Amniotic epithelial cell (primary cell): ENCODE results near the gene MYOD1.

Source experiments
- DNase-seq: peaks from one replicate; pipeline ENCODE4 v3.0.0-alpha.2; 2010; ENCODE audit warnings: low read depth

The MYOD1 gene

DNA sequence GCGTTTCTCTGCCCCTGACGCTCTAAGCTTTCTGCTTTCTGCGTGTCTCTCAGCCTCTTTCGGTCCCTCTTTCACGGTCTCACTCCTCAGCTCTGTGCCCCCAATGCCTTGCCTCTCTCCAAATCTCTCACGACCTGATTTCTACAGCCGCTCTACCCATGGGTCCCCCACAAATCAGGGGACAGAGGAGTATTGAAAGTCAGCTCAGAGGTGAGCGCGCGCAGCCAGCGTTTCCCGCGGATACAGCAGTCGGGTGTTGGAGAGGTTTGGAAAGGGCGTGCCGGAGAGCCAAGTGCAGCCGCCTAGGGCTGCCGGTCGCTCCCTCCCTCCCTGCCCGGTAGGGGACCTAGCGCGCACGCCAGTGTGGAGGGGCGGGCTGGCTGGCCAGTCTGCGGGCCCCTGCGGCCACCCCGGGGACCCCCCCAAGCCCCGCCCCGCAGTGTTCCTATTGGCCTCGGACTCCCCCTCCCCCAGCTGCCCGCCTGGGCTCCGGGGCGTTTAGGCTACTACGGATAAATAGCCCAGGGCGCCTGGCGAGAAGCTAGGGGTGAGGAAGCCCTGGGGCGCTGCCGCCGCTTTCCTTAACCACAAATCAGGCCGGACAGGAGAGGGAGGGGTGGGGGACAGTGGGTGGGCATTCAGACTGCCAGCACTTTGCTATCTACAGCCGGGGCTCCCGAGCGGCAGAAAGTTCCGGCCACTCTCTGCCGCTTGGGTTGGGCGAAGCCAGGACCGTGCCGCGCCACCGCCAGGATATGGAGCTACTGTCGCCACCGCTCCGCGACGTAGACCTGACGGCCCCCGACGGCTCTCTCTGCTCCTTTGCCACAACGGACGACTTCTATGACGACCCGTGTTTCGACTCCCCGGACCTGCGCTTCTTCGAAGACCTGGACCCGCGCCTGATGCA, at the start of gene MYOD1:
Gene MYOD1, plus strand, starts transcription at position 544 of the 910 bp plus-strand sequence. Its CDS starts 212 bp downstream, at position 756.
- no peak for DNase-seq

DNA sequence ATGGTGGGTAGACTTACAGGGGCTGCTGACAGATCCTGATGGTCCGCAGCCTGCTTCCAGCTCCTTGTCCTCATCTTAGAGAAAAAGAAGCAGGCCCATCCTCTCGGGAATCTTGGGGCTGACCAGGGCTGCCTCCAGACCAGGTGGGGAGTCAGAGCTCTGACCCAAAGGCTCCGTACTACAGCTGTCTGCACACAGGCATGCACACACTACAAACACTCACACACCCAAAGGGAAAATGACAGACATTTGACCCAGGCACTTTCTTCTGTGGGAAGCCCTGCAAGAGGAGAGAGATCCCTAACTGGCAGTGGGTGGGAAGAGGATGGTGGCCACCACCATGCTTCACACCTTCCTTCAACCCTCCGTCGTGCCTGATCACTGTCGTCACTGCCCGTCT, 46.9 kb upstream of the MYOD1 start:
- DNase-seq, result no peak

DNA sequence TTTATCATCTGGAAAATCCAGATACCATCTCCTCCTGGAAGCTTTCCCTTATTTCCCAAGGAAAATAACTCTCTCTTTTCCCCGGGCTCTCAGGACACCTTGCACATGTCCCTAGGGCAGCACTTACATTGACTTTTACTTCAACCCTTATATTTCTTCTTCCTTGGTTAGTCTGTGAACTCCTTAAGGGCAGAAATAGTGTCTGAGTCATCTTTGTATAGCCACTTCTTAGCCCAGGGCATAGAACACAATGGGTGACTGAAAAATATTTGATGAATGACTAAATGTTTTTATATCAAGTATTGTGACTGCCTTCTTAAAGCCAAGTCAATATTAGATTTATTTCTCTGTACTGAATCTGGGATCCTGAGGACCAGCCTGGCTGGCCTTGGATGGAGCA, 45.4 kb upstream of the MYOD1 start:
- DNase-seq, result no peak

DNA sequence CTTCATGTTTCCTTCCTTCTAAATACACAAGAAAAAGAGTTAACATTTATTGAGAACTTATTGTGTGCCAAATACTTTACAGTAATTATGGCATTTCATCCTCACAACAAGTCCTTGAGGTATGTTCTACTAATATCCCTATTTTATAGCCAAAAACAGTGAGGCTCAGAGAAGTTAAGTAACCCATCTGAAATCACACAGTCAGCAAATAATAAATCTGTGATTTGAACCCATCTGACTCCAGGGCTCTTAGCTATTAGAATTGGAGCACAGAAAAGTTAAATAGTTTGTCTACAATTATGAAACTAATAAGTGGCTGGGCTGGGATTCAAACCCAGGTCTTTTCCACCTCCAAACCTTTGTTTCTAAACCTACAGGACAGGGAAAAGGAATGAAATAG, 36.5 kb upstream of the MYOD1 start:
- DNase-seq, result no peak

DNA sequence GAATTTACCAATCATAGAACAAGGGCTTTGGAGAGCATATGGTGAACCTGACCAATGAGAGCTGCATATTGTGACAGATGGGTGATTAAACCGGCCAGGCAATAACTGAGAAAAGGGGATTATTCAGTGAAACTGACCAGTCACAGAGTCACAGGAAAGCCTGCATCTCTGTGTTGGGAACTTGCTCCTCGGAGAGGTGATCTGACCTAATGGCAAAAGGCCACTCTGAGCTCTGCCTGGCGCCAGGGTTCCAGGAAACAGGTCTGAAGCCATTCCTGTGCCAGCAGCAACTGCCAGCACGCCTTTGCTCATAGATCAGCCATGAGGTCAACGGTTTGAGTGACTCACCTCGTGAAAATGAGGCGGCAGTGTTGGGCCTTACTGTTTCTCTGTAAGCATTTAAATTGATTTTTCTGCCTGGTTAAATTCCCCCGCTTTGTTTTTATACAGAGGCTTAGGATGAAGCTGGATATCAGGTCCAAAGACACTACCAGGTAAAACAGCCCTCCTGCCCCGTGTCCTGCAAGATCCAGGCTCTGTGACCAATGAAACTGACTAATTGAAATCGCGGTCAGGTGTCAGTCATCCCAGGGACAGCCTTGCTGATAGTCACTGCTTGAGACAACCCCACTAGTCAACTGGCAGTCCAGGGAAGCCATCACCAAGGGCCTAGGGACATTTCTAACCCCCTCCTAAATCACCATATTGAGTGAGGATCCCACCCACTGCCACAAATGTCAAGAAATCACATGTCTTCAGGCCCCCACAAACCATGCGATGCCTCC, 35.8 kb upstream of the MYOD1 start:
- peak; percentile 61 for DNase-seq

DNA sequence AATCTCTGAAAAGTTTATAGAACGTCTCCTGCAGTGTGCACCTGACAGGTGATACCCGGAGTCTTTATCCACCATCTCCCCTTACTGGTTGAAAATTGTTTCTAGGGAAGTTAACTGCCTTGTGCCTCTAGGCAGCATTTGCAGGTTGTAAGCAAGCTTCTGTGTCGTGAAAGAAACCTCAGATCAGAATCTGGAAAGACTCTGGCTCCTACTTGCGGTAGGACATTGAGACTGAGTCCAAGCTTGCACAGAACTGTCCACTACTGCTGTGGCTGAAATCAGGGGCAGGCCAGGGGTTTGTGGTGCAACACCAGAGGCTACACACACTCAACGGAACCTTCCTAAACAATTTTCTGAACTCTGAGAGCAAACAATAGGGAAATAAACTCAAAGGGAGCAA, 34.8 kb upstream of the MYOD1 start:
- DNase-seq, result no peak

DNA sequence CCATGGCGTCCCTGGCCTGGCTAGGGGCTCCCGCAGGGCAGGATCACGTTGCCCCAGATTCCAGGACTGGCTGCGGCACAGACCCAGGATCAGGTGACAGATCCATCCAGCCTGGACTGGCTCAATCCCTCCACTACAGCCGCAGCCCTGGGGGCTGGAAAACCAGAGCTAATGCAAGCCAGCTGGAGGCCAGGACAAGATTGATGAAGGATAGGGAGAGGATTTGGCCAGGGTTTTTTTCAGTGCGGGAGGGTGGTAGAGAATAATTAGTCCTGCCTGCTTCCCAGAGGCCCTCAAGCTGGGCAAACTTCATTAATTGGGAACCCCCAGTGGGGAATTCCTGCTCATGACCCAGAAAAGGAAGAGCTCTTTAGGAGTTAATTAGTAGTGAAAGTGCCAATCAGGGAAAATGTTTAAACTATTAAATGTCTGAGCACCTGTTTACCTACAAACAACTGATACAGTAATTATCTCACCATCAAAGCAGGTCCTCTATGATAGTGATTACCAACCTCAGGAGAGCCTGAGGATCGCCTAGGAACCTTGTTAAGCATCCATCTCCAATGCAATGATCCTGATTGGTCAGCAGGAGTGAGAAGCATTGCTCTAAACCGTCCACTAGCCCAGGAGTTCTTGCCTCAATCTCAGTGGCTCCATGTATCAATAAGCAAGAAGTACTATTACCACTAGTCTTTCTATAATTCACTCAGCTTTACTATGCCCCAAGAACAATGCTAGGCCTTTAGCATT, 33.0 kb upstream of the MYOD1 start:
- DNase-seq, result no peak

DNA sequence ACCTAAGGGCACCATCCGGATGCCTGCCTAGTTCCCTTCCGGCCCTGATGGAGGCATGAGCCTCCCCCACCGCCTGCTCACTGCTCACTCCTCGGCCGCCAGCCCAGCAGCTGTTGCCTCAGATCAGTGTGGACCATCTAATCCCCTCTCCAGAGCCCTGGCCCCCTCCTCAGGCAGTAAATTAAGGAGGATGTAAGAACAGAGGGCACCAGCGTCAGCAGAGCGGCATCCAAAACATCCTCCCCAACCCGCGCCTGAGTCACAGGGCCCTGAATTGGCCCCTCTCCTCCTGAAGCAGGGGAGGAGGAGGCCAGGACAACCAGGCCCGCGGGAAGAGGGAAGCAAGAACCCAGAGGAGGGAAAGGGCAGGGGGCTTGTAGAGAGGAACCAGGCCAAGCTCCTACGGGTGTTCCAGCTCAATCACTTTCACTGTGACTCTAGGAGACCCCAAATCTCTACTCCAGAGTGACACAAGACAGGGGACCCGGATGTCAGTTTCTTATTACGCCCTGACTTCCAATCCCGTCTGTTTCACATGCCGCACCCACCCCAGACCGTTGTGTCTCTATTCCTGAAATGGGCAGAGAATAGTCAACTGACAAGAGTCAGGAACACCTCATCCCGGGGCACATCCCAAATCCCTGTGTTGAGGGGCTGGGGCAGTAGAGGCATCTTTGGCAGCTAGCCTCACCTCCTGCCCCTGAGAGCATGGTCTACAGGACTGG, 31.3 kb upstream of the MYOD1 start:
- no peak for DNase-seq

DNA sequence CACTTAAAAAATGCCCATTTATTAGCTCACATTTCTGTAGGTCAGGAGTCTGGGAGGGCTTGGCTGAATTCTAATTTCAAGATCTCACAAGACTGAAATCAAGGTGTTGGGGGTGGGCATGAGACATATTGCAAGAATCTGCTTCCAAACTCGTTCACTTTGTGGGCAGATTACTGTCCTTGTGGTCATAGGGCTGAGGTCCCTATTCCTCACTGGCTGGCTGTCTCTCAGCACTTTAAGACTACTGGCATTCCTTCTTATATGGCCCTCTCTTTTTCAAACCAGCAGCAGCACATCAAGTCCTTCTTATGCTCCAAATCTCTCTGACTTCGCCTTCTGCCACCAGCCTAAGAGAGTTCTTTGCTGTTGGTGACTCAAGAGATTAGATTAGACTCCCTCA, 27.8 kb upstream of the MYOD1 start:
- DNase-seq, result no peak

DNA sequence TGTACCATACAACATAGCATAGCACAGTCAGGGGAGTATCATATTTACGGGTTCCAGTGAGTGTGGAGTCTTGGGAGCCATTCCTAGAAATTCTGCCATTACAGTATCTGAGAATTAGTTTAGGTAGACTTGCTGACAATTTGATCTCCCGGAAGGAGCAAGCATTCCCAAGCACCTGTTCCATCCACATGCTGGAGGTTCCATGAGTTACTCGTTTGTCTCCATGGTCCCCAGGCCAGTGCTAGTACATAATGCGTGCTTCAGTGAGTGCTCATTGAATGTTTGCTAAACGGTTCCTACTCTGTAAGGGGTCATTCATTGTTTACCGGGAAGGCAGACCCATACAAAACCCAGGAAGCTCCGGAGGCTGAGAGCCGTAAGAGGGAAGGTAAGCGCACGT, 27.4 kb upstream of the MYOD1 start:
- no peak for DNase-seq

DNA sequence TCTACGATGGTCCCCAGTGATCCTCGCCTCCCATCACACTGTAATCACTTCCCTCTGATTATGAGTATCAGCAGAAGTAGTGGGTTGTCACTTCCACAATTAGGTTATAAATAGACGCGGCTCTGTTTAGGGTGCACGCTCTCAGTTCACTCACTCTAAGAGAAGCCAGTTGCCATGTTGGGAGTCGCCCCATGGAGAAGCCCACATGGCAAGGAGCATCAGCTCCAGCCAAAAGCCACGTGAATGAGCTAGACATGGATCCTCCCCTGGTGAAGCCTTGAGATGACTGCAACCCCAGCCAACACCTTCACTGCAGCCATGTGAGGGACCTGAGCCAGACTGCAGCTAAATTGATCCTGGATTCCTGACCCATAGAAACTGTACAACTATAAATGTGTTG, 26.4 kb upstream of the MYOD1 start:
- no peak for DNase-seq

DNA sequence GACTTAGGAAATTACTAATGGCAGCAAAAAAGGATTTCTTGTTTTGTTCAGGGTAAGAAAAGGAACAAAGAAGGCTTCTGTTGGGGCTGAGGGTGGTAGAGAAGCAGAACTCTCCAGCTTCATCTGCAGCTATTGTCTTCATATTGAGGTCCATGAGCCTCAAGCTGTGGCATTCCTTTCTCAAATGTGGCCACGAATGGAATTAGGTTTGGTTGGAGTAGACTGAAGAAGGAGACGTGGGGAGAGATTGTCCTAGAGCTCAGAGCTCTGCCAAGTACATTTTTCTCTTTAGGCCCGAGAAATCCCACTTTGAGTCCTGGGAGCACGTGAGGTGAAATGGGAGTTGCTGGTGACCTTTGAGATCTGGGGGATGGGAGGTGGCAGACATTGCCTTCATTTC, 25.8 kb upstream of the MYOD1 start:
- DNase-seq, result no peak

DNA sequence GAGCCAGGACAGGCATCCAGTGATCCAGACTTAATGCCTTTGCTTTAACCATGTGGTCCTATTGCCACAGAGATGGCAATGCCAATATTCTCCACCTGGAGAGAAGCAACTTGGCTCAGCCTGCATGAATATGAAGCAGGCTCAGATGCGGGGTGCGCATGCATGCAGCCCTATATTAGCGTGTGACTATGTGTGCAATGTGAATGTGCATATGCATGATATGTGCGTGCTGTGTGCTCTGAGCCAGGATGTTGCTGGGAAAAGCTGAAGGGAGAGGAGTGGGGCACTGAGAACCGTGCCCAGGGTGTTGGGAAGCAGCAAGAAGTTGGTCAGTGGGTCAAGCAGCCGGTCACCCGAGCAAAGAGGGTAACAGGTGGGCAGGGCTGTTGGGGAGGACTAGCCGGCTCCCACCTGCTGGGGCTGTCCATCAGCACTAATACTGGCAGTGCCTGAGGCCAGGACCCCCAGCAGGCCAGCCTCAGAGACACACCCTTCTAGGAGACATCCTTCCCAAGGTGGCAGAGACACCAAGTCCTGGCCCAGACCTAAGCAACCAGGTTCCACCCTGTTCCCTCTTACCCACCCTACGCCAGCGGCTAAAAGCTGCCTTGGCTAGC, 24.8 kb upstream of the MYOD1 start:
- no peak for DNase-seq

DNA sequence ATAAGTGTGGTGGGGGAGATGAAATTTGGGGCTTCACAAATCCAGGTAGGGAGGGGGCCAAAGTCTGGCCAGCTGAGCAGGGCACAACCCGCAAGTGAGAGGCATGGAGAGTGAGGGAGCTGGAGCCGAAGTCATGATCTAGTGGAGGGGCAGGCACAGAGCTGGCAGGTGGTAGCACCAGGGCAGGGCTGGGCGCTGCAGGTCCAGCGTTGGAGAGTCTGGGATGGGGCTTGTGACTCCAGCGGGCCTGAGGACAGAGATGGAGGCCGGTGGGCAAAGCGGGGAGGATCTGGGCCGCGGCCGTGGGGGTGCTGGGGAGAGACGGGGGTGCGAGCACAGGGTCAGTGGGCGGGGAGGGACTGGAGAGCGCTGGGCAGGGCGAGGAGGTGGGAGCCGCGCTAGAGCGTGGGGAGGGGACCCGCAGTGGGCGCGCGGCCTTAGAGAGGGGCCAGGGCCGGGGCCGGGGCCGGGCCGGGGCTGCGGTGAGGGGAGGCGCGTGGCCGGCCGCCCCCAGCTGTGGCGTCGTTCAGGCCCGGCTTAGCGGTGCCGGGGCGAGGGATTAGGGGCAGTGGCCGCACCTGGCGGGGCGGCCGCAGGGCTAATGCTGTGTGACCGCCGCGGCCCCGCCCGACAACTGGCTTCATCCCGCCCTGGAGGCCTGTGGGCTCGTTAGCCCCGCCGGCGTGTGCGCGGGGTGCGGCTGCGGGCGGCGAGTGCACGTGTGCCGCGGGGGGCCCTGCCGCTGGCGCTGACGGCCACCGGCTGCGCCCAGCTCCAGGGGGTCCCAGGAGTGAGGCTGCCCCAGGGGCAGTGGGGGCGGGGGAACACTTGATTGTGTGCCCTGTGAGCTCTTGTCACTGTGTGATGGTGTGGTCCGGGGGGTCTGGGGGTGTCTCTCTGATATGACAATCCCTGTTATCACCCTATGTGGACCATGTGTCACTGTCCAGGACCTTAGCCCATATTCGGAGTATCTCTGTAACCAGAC, 23.6 kb upstream of the MYOD1 start:
- no peak for DNase-seq

DNA sequence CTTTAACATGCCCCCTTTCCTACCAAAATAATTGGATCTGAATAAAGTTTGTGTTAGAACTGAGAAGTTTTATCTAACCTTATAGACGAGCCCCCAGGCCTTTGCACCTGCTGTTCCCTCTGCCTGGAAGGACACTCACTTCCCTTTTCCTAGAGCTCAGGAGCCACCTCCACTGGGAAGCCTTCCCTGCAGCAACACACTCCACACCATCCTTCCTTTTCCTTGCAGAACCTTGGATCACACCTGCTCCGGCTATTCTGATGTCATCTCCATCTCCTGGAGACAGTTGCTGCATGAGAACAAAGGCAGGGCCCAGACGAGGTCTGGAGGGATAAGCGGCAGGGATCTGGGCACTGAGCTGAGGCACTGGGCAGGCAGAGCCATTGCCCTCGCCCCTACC, 22.6 kb upstream of the MYOD1 start:
- no peak for DNase-seq

DNA sequence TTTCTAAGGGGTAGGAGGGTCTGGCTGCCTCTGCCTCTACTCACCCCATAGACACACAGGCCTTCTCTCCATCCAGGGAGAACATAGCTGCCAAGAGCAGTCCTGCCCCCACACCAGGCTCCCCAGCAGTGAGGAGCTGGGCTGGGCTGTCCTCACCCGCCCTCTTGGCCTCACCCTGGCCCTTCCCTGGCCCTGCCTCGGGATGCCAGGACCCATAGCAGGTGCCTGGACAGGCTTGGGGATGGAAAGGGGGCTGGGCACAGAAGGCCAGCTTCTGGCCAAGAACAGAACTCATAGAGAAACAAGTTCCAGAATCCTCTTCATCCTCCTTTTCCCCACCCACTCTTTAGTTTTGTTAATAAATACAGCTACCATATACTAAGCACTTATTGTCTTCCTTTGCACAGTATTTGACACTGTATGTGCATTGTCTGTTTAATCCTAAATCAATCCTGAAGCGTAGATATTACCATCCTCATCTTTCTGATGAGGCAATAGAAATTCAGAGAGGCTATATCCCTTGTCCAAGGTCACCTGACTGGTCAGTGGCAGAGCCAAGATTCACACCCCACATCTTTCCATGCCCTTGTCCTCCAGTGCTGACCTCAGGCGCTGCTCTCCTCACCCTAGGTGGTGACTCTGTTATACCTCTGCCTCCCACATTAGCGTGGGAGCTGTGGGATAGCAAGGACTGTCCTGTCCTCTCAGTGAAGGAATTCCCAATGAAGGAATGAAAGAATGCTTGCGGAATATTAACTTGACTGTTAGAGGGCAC, 22.0 kb upstream of the MYOD1 start:
- DNase-seq, result no peak

DNA sequence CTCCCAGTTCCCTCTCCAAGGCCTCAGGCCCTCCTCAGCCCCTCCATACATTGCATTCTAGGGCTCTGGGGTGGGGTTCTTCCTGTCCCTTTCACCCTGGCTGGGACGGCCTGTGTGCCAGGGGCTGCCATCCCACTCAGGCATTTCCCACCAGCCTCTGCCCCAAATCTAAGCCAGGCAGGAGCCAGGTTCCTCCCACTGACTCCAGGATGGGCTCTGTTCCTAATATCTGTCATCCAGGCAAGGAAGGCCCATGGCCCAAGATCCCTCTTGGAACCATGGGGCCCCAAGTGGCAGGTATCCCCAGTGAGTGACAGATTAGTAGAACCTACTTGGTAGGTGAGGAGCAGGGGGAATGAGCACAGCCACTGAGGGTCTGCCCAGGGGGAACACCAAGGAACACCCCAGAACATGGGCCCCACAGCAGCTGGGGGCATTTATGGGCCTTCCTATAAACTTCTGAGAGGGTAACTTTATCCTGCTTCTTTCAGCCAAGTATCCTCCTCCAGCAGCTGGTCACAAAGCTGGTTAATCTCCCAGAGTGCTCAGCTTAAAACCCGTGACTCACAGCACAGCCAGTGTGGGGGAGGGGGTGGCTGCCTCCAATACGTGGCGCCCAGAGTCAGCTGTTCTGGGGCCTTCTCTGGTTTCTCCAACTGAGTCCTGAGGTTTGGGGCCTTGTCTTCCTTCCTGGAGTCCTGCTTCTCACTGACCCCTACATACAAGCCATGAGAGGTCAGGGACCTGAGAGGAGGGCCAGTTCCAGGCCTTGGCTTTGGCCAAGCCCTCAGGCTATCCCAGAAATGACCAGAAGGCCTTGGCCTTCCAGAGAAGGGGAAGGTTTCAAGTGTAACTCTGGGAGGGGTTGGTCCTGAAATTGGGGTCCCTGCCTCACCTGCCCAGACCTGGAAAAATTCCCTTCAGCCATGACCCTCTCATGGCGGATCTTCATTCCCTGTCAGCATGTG, 19.9 kb upstream of the MYOD1 start:
- peak; percentile 68 for DNase-seq

DNA sequence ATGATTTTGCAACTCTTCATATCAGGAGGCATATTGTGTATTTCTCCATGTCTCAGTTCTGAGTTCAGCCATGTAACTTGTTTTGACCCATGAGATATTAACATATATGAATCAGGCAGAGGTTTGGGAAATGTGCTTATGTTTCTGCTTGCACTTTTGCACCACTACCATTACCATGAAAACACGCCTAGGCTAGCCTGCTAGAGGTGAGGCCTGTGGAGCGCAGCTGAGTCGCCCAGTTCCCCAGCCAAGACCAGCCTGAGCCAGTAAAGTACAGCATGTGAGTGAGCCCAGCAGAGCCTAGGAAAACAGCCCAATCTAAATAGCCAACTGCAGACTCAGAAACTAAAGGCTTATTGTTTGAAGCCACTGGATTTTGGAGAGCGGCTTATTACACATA, 18.4 kb upstream of the MYOD1 start:
- DNase-seq, result no peak
